ENCODE measurements around the gene GPX4.
A peak's percentile ranks its signal among the peaks of the same experiment; 100 is the strongest.

The GPX4 gene

DNA sequence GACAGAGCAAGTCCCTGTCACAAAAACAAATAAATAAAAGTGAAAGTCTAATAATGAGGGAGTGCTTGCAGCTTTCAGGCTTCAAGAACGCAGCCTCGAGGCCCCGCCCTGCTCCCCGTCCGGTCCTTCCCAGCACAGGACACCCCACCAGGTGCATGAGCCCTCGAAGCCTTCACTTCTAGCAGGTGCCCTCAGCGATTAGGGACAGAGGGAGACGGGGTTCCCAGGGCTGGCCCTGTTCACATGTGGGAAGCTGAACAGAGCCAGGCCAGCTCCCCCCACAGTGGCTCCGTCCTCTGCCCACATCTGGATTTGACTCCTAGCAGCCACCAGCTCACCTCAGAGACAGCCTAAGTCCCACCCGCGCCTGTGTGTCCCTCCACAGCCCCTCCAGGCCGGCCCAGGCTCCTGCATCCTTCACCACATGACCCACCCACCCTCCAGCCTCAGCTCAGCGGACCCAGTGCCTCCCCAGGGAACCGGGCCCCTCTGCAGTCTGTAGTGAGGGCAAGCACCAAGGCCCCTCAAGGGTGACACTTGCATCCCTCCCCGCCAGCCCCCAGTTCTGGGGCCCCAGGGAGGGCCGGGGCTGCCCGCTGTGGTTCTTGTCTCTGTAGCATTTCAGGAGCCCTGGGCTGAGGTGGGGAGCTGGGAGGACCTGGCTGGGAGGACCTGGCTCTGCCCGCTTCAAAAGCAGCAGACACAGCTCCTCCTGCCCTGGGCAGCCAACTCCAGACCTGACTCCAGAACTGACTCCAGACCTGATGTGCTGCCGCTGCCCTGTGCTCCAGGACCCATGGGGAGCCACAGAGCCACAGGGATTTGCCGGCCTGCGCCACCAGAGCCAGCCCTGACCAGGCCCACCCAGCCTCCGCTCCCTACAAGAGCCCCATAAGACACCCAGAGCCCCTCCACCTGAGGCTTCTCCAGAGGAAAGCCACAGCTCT is 27.2 kb downstream of the GPX4 start:
- H3K9ac ChIP-seq (ENCODE audit: low read length in 2 of 2), result peak overlapping the region; percentile 58 to 93
- H3K27me3 ChIP-seq (ENCODE audit: control insufficient read depth in 1 of 2, insufficient read depth in 2 of 2, low read length in 2 of 2), result no peaks in the 10 kb centered on the region
- peaks cover 24% of the 10 kb centered on the region for H3K4me1 ChIP-seq (ENCODE audit: control insufficient read depth, insufficient read depth, low read length)
- peak overlapping the region; percentile 76 for H3K27ac ChIP-seq (ENCODE audit: low read length)
- peaks cover 6 to 13% of the 10 kb centered on the region in 2 donors for H3K36me3 ChIP-seq (ENCODE audit: control insufficient read depth in 2 of 2, insufficient read depth in 2 of 2, low read length in 2 of 2)
- peak overlapping the region; percentile 71 to 82 for H3K4me3 ChIP-seq (ENCODE audit: low read length in 2 of 2)
- no peaks in the 10 kb centered on the region for H3K9me3 ChIP-seq (ENCODE audit: control insufficient read depth in 2 of 2, low read length in 2 of 2)

GRCh38 chr19:1131718-1132551 is 28.1 kb downstream of the GPX4 start:
- H3K9ac ChIP-seq (ENCODE audit: low read length in 2 of 2), result peak overlapping the region; percentile 58 to 93
- peaks cover 26% of the 10 kb centered on the region for H3K4me1 ChIP-seq (ENCODE audit: control insufficient read depth, insufficient read depth, low read length)
- no peaks in the 10 kb centered on the region for H3K9me3 ChIP-seq (ENCODE audit: control insufficient read depth in 2 of 2, low read length in 2 of 2)

GRCh38 chr19:1132552-1133383 is 29.0 kb downstream of the GPX4 start:
- Histone ChIP-seq H3K4me3 (ENCODE audit: low read length in 2 of 2) (peak overlapping the region; percentile 46 to 71), H3K27me3 (ENCODE audit: control insufficient read depth in 1 of 2, insufficient read depth in 2 of 2, low read length in 2 of 2) (no peaks in the 10 kb centered on the region), H3K36me3 (ENCODE audit: control insufficient read depth in 2 of 2, insufficient read depth in 2 of 2, low read length in 2 of 2) (peaks cover 2 to 4% of the 10 kb centered on the region in 2 donors), H3K9ac (ENCODE audit: low read length in 2 of 2) (peak overlapping the region; percentile 21 to 60), H3K27ac (ENCODE audit: low read length) (peak overlapping the region; percentile 76), H3K4me1 (ENCODE audit: control insufficient read depth, insufficient read depth, low read length) (peaks cover 26% of the 10 kb centered on the region), H3K9me3 (ENCODE audit: control insufficient read depth in 2 of 2, low read length in 2 of 2) (no peaks in the 10 kb centered on the region)

More at GRCh38 chr19:1131718-1132551, 28.1 kb downstream of the GPX4 start:
- Histone ChIP-seq H3K27me3 (ENCODE audit: control insufficient read depth in 1 of 2, insufficient read depth in 2 of 2, low read length in 2 of 2) (no peaks in the 10 kb centered on the region), H3K27ac (ENCODE audit: low read length) (peak overlapping the region; percentile 76), H3K4me3 (ENCODE audit: low read length in 2 of 2) (peak overlapping the region; percentile 71 to 82), H3K36me3 (ENCODE audit: control insufficient read depth in 2 of 2, insufficient read depth in 2 of 2, low read length in 2 of 2) (peaks cover 6 to 12% of the 10 kb centered on the region in 2 donors)

DNA sequence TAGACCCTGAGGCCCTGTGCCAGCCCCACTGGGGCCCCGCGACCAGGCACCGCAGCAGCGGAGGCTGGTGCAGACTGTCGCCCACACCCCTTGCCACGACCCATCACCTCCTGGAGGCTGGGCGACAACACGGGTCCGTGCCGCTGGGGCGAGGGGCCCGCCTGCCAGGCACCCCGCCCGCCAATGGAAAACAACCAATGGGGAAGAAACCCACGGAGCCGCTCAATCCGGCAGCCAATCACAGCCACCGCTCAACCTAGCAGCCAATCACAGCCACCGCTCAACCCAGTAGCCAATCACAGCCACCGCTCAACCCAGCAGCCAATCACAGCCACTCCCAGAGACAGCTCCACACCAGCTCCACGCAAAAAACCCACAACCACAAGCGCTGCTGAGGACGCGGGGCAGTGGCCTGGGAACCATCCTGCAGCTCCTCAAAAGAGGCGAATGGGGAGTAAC is 29.7 kb downstream of the GPX4 start:
- H3K36me3 ChIP-seq (ENCODE audit: control insufficient read depth in 2 of 2, insufficient read depth in 2 of 2, low read length in 2 of 2), result no peaks in the 10 kb centered on the region
- H3K9me3 ChIP-seq (ENCODE audit: control insufficient read depth in 2 of 2, low read length in 2 of 2), result no peaks in the 10 kb centered on the region
- H3K9ac ChIP-seq (ENCODE audit: low read length in 2 of 2), result peak overlapping the region in 1 of 2 donors; percentile 60
- no peaks in the 10 kb centered on the region for H3K27me3 ChIP-seq (ENCODE audit: control insufficient read depth in 1 of 2, insufficient read depth in 2 of 2, low read length in 2 of 2)
- no peak overlapping the region for H3K27ac ChIP-seq (ENCODE audit: low read length)
- H3K4me3 ChIP-seq (ENCODE audit: low read length in 2 of 2), result no peak overlapping the region
- peaks cover 26% of the 10 kb centered on the region for H3K4me1 ChIP-seq (ENCODE audit: control insufficient read depth, insufficient read depth, low read length)

- H3K9me3 ChIP-seq (ENCODE audit: control insufficient read depth in 2 of 2, low read length in 2 of 2), result no peaks in the 10 kb centered on the region
- peaks cover 26% of the 10 kb centered on the region for H3K4me1 ChIP-seq (ENCODE audit: control insufficient read depth, insufficient read depth, low read length)
- no peaks in the 10 kb centered on the region for H3K36me3 ChIP-seq (ENCODE audit: control insufficient read depth in 2 of 2, insufficient read depth in 2 of 2, low read length in 2 of 2)
- no peak overlapping the region for H3K27ac ChIP-seq (ENCODE audit: low read length)
- no peak overlapping the region for H3K9ac ChIP-seq (ENCODE audit: low read length in 2 of 2)
- no peak overlapping the region for H3K4me3 ChIP-seq (ENCODE audit: low read length in 2 of 2)
- H3K27me3 ChIP-seq (ENCODE audit: control insufficient read depth in 1 of 2, insufficient read depth in 2 of 2, low read length in 2 of 2), result no peaks in the 10 kb centered on the region
Measured at GRCh38 chr19:1134431-1134830, 30.6 kb downstream of the GPX4 start.

GRCh38 chr19:1135454-1135853 is 31.7 kb downstream of the GPX4 start:
- Histone ChIP-seq H3K9me3 (ENCODE audit: control insufficient read depth in 2 of 2, low read length in 2 of 2) (no peaks in the 10 kb centered on the region), H3K27ac (ENCODE audit: low read length) (peak overlapping the region; percentile 18), H3K36me3 (ENCODE audit: control insufficient read depth in 2 of 2, insufficient read depth in 2 of 2, low read length in 2 of 2) (no peaks in the 10 kb centered on the region), H3K4me3 (ENCODE audit: low read length in 2 of 2) (no peak overlapping the region), H3K9ac (ENCODE audit: low read length in 2 of 2) (no peak overlapping the region), H3K27me3 (ENCODE audit: control insufficient read depth in 1 of 2, insufficient read depth in 2 of 2, low read length in 2 of 2) (no peaks in the 10 kb centered on the region), H3K4me1 (ENCODE audit: control insufficient read depth, insufficient read depth, low read length) (peaks cover 26% of the 10 kb centered on the region)

DNA sequence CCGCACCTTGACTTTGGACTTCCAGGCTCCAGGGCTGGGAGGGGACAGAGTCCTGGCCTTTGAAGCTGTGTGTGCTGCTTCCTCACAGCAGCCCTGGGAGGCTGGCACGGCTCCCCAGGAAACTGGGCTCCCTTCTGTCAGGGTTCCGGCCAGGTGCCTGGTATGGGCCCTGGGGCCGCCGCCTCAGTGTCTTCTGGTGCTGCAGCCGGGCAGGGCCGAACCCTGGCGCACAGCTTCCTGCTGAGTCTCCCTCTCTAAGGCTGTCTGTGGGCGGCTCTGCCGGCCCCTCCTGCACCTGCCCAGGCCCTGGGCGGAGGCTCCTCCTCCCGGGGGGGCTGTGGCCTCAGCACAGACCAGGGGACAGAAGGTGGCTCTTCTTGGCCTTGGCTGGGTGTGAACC is 32.4 kb downstream of the GPX4 start:
- Histone ChIP-seq H3K4me1 (ENCODE audit: control insufficient read depth, insufficient read depth, low read length) (peaks cover 26% of the 10 kb centered on the region), H3K9ac (ENCODE audit: low read length in 2 of 2) (no peak overlapping the region), H3K27ac (ENCODE audit: low read length) (peak overlapping the region; percentile 18), H3K27me3 (ENCODE audit: control insufficient read depth in 1 of 2, insufficient read depth in 2 of 2, low read length in 2 of 2) (no peaks in the 10 kb centered on the region), H3K4me3 (ENCODE audit: low read length in 2 of 2) (no peak overlapping the region), H3K9me3 (ENCODE audit: control insufficient read depth in 2 of 2, low read length in 2 of 2) (no peaks in the 10 kb centered on the region), H3K36me3 (ENCODE audit: control insufficient read depth in 2 of 2, insufficient read depth in 2 of 2, low read length in 2 of 2) (no peaks in the 10 kb centered on the region)

- Histone ChIP-seq H3K27ac (ENCODE audit: low read length) (peak overlapping the region; percentile 18), H3K4me3 (ENCODE audit: low read length in 2 of 2) (no peak overlapping the region)
Measured at GRCh38 chr19:1136621-1137317, 33.0 kb downstream of the GPX4 start.

DNA sequence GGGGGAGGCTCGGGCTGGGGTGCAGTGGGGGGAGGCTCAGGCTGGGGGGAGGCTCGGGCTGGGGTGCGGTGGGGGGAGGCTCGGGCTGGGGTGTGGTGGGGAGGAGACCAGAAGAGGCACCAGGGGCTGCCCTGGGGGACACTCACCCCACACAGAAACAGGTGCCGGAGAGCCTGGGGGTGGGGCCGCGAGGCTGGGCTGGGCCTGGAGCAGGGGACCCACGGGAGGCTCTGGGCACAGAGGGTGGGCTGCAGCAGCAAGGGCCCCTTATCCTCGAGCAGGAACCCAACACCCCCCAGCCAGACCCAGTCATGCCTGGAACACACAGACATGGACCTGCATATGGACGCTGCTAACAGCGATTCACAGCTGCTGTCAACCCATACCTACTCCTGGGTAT is 34.3 kb downstream of the GPX4 start:
- peaks cover 4% of the 10 kb centered on the region in 2 donors for H3K36me3 ChIP-seq (ENCODE audit: control insufficient read depth in 2 of 2, insufficient read depth in 2 of 2, low read length in 2 of 2)
- no peaks in the 10 kb centered on the region for H3K27me3 ChIP-seq (ENCODE audit: control insufficient read depth in 1 of 2, insufficient read depth in 2 of 2, low read length in 2 of 2)
- no peak overlapping the region for H3K9ac ChIP-seq (ENCODE audit: low read length in 2 of 2)
- no peak overlapping the region for H3K27ac ChIP-seq (ENCODE audit: low read length)
- no peak overlapping the region for H3K4me3 ChIP-seq (ENCODE audit: low read length in 2 of 2)
- H3K4me1 ChIP-seq (ENCODE audit: control insufficient read depth, insufficient read depth, low read length), result peaks cover 9% of the 10 kb centered on the region
- no peaks in the 10 kb centered on the region for H3K9me3 ChIP-seq (ENCODE audit: control insufficient read depth in 2 of 2, low read length in 2 of 2)

More at GRCh38 chr19:1136621-1137317, 33.0 kb downstream of the GPX4 start:
- no peak overlapping the region for H3K9ac ChIP-seq (ENCODE audit: low read length in 2 of 2)
- H3K36me3 ChIP-seq (ENCODE audit: control insufficient read depth in 2 of 2, insufficient read depth in 2 of 2, low read length in 2 of 2), result no peaks in the 10 kb centered on the region
- peaks cover 21% of the 10 kb centered on the region for H3K4me1 ChIP-seq (ENCODE audit: control insufficient read depth, insufficient read depth, low read length)
- H3K9me3 ChIP-seq (ENCODE audit: control insufficient read depth in 2 of 2, low read length in 2 of 2), result no peaks in the 10 kb centered on the region
- H3K27me3 ChIP-seq (ENCODE audit: control insufficient read depth in 1 of 2, insufficient read depth in 2 of 2, low read length in 2 of 2), result no peaks in the 10 kb centered on the region
